ENCODE data around the gene METTL15. TPM values are rescaled to one million over a fixed set of nuclear protein-coding genes. Genes with fewer than 3 reads are reported as not detected.
"Not testable (repeated sequence)": the region's sequence is repeated elsewhere in the genome, so short reads cannot be mapped to it uniquely, and the experiment has no call there.

METTL15 gene
- total RNA-seq, 6 experiments from 2014 or later = 6.5 to 12.0 (median 7.9) TPM

DNA sequence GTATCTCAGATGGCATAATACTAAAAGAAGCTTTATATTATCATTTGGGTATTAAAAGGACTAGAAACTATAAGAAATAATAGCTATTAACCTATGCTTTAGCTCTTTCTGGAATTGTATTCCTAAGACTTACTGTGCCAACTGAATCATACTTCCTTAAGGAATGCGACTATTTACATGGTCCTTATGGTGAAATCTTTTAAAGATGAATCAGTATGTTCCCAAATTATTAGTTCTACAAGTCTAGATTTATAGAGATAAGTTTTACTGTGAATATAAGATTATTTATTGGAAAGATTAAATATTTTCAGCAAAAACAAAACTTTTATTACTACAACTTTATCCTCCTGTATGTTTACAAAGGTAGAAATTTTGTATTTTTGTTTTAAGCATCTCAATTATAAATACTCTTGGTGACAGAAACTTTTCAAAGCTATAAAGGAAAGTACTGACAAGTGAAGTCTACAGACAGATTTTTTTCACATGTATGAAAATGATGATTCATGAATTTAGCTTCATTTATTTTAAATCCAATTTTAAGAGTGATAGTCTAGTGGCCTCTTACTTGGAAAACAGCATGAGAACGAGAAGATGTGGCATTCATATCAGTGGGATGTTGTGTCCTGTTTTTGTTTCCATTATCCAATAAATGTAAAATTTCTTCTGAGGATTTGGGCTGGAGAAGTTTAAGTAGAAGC lies 18.0 kb upstream of the METTL15 start:
- Histone ChIP-seq H3K36me3 (no peaks in the 10 kb centered on the region), H3K4me1 (no peaks in the 10 kb centered on the region), H3K27ac (no peak overlapping the region), H3K9me3 (no peaks in the 10 kb centered on the region), H3K27me3 (no peaks in the 10 kb centered on the region), H3K4me3 (no peak overlapping the region)
- DNase-seq (no peak), ATAC-seq (no peak)
- intact Hi-C loops (cut with DNase I) = no loop called here
- TF ChIP-seq, protein P1, sequence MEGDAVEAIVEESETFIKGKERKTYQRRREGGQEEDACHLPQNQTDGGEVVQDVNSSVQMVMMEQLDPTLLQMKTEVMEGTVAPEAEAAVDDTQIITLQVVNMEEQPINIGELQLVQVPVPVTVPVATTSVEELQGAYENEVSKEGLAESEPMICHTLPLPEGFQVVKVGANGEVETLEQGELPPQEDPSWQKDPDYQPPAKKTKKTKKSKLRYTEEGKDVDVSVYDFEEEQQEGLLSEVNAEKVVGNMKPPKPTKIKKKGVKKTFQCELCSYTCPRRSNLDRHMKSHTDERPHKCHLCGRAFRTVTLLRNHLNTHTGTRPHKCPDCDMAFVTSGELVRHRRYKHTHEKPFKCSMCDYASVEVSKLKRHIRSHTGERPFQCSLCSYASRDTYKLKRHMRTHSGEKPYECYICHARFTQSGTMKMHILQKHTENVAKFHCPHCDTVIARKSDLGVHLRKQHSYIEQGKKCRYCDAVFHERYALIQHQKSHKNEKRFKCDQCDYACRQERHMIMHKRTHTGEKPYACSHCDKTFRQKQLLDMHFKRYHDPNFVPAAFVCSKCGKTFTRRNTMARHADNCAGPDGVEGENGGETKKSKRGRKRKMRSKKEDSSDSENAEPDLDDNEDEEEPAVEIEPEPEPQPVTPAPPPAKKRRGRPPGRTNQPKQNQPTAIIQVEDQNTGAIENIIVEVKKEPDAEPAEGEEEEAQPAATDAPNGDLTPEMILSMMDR (IDR thresholded peaks at IDR 0.05) = no peak
- TF ChIP-seq POLR2A (IDR thresholded peaks at IDR 0.05) = no peak
- whole genome bisulfite sequencing (ENCODE audit: insufficient coverage, low coverage, low lambda C conversion rate, missing lambda C conversion rate) = 91% methylated on average over 2 of the region's 2 CpGs

DNA sequence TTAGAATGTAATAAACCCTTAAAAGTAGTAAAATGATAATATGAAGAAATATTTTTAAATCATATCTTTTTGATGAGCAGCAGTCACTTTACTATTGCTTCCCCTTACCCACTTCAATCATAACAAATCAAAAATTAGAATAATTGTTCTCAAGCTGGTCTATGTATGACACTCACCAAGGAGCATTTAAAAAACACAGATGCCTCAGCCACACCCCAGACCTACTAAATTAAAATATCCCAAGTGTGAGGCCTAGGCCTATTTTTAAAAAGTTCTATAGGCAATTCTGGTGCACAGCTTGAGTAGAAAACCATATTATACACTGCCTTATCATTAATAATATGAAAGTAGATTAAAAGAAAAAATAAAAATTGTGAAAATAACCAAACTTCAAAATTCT lies 15.4 kb upstream of the METTL15 start:
- ATAC-seq (no peak), DNase-seq (no peak)
- Histone ChIP-seq H3K4me1 (no peaks in the 10 kb centered on the region), H3K27ac (no peak overlapping the region), H3K27me3 (no peaks in the 10 kb centered on the region), H3K4me3 (no peak overlapping the region), H3K36me3 (no peaks in the 10 kb centered on the region), H3K9me3 (no peaks in the 10 kb centered on the region)
- intact Hi-C loops (cut with DNase I) = no loop called here
- TF ChIP-seq, protein P1 (IDR thresholded peaks at IDR 0.05) = no peak
- no peak for TF ChIP-seq POLR2A (IDR thresholded peaks at IDR 0.05)

DNA sequence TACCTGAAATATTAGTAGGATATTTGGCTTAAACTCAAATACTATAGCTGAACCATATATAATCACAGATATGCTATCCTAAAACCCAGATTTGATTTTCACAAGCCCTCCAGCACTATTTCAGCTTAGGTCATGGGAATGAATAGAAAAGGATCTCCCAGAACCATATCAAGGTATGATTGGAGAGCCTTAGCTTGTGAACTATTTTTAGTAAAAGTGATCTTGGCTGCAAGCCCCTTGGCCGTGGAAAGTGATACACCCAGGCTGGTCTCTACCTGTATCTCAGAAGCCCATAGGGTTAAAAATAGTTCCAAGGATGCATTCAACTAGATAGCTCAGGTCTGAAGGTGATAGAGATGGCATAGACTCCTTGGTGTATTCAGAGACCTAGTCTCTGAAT lies 9.9 kb upstream of the METTL15 start:
- WGBS (ENCODE audit: insufficient coverage, low coverage, low lambda C conversion rate, missing lambda C conversion rate) = 100% methylated on average over 1 of the region's 1 CpG
- Histone ChIP-seq H3K36me3 (no peaks in the 10 kb centered on the region), H3K27ac (no peak overlapping the region), H3K27me3 (no peaks in the 10 kb centered on the region), H3K4me3 (no peak overlapping the region), H3K9me3 (no peaks in the 10 kb centered on the region), H3K4me1 (no peaks in the 10 kb centered on the region)
- ATAC-seq = no peak
- no peak for DNase-seq
- intact Hi-C loops (cut with DNase I) = no loop called here
- TF ChIP-seq, protein P1 (IDR thresholded peaks at IDR 0.05) = no peak
- no peak for TF ChIP-seq POLR2A (IDR thresholded peaks at IDR 0.05)

DNA sequence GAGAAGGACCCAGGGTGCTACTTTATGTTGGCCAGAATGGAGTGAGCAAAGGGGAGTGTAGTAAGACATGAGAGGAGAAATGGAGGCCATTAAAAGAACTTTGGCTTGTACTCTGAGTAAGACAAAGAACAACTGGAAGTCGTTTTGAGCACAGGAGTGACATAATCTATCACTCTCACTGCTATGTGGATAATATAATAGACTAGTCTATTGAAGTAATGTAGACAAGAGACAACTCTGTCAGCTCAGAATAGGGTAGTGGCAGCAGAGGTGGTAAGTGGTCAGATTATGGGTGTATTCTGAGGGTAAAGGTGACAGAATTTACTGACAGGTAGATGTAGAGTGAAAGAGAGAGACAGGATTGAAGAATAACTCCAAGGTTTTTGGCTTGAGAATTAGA lies 8.5 kb upstream of the METTL15 start:
- H3K4me3 ChIP-seq = no peak overlapping the region
- no peaks in the 10 kb centered on the region for H3K36me3 ChIP-seq
- no peaks in the 10 kb centered on the region for H3K27me3 ChIP-seq
- no peaks in the 10 kb centered on the region for H3K4me1 ChIP-seq
- no peaks in the 10 kb centered on the region for H3K9me3 ChIP-seq
- 67% methylated on average over 1 of the region's 1 CpG for WGBS (ENCODE audit: insufficient coverage, low coverage, low lambda C conversion rate, missing lambda C conversion rate)
- no peak overlapping the region for H3K27ac ChIP-seq
- intact Hi-C loops (cut with DNase I) = no loop called here
- TF ChIP-seq POLR2A (IDR thresholded peaks at IDR 0.05) = no peak
- TF ChIP-seq, protein P1 (IDR thresholded peaks at IDR 0.05) = no peak
- no peak for ATAC-seq
- no peak for DNase-seq

DNA sequence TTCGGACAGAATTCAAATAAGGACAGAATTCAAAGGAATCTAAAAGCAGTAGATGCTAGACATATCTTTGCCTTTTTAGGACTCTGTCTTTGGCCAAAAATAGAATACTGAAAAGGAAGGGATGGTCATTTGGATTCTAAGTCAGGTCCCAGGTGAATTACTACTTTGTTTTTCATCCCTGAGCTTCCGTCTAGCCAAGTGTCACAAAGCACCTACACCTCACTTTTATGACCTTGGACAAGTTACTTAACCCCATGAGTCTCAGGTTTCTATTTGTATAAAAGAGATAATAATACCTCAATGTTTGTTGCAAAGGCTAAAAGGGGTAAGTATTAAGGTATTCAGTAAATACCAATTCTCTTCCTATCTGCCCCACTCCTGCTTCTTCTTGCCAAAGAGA lies 7.5 kb upstream of the METTL15 start:
- intact Hi-C loops (cut with DNase I) = no loop called here
- Histone ChIP-seq H3K27me3 (no peaks in the 10 kb centered on the region), H3K9me3 (no peaks in the 10 kb centered on the region), H3K4me3 (no peak overlapping the region), H3K4me1 (no peaks in the 10 kb centered on the region), H3K36me3 (no peaks in the 10 kb centered on the region), H3K27ac (no peak overlapping the region)
- DNase-seq (no peak), ATAC-seq (no peak)
- TF ChIP-seq POLR2A (IDR thresholded peaks at IDR 0.05) = no peak
- TF ChIP-seq, protein P1 (IDR thresholded peaks at IDR 0.05) = no peak
- WGBS (ENCODE audit: insufficient coverage, low coverage, low lambda C conversion rate, missing lambda C conversion rate) = 80% methylated on average over 1 of the region's 2 CpGs

DNA sequence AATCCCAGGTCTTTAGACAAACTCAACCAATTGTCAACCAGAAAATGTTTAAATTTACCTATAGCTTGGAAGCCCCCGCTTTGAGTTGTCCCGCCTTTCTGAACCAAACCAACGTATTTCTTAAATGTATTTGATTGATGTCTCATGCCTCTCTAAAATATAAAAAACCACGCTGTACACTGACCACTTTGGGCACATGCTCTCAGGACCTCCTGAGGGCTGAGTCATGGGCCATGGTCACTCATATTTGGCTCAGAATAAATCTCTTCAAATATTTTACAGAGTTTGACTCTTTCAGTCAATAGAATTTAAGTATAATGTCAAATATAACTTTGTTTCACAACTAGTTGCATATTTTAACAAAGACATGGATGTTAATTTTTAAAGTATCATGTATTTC lies 5.9 kb upstream of the METTL15 start:
- H3K9me3 ChIP-seq; H3K4me1 ChIP-seq; H3K27me3 ChIP-seq; intact Hi-C loops (cut with DNase I); H3K4me3 ChIP-seq; H3K27ac ChIP-seq; H3K36me3 ChIP-seq; ATAC-seq; DNase-seq: not testable (repeated sequence)
- WGBS (ENCODE audit: insufficient coverage, low coverage, low lambda C conversion rate, missing lambda C conversion rate) = 96% methylated on average over 4 of the region's 4 CpGs
